K562 (cell line): ENCODE measurements around the gene AFF1. TPM values are rescaled to one million over a fixed set of nuclear protein-coding genes. Genes with fewer than 3 reads are reported as not detected.

ENCODE experiments used
- ARID2 ChIP-seq: fragments of 450-650 bp; IDR thresholded peaks from 2 replicates; pipeline ENCODE4 v1.6.1; 2017; ENCODE audit warnings: antibody characterized with exemption, mild to moderate bottlenecking
- CTBP1 ChIP-seq: fragments of 450-650 bp; IDR thresholded peaks from 2 replicates; pipeline ENCODE4 v1.6.1; 2016; ENCODE audit warnings: borderline replicate concordance
- EP300 ChIP-seq: IDR thresholded peaks from 2 replicates; pipeline ENCODE4 v1.6.1; 2012; ENCODE audit warnings: low read length, improper control_type of control experiment
- HDAC1 ChIP-seq, 2 experiments: fragments of 450-650 bp; IDR thresholded peaks; 2 replicates each; pipeline ENCODE4 v1.6.1; 2016 to 2017; ENCODE audit warnings: inconsistent platforms in 1 of 2, mild to moderate bottlenecking in 1 of 2, moderate library complexity in 1 of 2
- POU5F1 ChIP-seq: fragments of 150-350 bp; IDR thresholded peaks from 2 replicates; pipeline ENCODE4 v1.6.1; 2014; ENCODE audit warnings: borderline replicate concordance, low read length, low read depth, mild to moderate bottlenecking; ENCODE audit not compliant: partially characterized antibody
- SAFB ChIP-seq: fragments of 200-400 bp; formaldehyde crosslinking; IDR thresholded peaks from 2 replicates; pipeline ENCODE4 v1.6.1; 2017; ENCODE audit warnings: low read depth, low read length, borderline replicate concordance
- SMARCE1 ChIP-seq: fragments of 450-650 bp; IDR thresholded peaks from 2 replicates; pipeline ENCODE4 v1.7.1; 2016; ENCODE audit warnings: mild to moderate bottlenecking
- SOX6 ChIP-seq: fragments of 450-650 bp; IDR thresholded peaks from 2 replicates; pipeline ENCODE4 v1.6.1; 2014; ENCODE audit warnings: mild to moderate bottlenecking
- polyA plus RNA-seq, 8 experiments: library from polyadenylated mRNA; depleted of rRNA in 4 of 8; stranded (reverse) in 5 of 8; unstranded in 3 of 8; fragments of >200 nt; fragmentation: Nextera tagmentation in 2 of 8; fragmentation: Illumina TruSeq in 1 of 8; extraction: Ambion mirVana in 2 of 8; extraction: Trizol in 1 of 8; gene quantifications; 2 replicates each; pipeline versions ENCODE4 v1.2.1 to v1.2.3, GENCODE V29; 2011 to 2014; ENCODE audit warnings: inconsistent platforms in 1 of 8, missing spikeins in 1 of 8
- total RNA-seq, 7 experiments: library from RNA; depleted of rRNA in 6 of 7; stranded (reverse); fragments of >200 nt in 6 of 7; fragmentation: Illumina TruSeq in 2 of 7; extraction: Trizol in 2 of 7; gene quantifications; 2 replicates each; pipeline versions ENCODE4 v1.2.1 to v1.2.3, GENCODE V29; 2011 to 2021; ENCODE audit warnings: low replicate concordance in 1 of 7
- TF ChIP-seq, protein P1 (sequence below): fragments of 450-650 bp; IDR thresholded peaks from 2 replicates; pipeline ENCODE4 v1.6.1; 2016
- TF ChIP-seq, protein P2 (sequence below), 2 experiments: fragments of 450-650 bp; formaldehyde crosslinking in 1 of 2; IDR thresholded peaks; 2 replicates each; pipeline versions ENCODE4 v1.4.0 to v1.6.1; 2014 to 2020; ENCODE audit warnings: mild to moderate bottlenecking in 2 of 2, borderline replicate concordance in 1 of 2, low read depth in 1 of 2

The AFF1 gene
- total and polyA plus RNA-seq, 9 of the 15 experiments (the other 6 are each of a cell fraction or from before 2014, with no cell fraction given), result 4.1 to 47.5 (median 17.2) TPM

DNA sequence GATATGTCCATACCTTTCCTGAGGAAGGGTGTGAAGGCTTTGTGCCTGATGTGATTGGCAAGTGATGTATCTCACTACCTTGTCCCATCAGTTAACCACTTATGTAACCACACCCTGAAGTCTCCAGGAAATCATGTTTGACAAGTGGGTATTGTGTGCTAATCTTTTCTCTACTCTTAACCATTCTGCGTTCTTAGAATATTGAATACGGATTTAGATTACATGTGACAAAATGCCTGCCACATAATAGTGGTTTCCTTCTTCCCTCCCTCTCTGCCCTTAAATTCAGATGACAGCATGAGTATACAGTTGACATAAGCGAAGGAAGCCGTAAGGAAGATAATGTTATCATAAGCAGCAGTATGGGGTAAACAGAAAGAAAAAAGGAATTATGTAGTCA is 177.3 kb downstream of the AFF1 start (continued):
- TF ChIP-seq, protein P1, sequence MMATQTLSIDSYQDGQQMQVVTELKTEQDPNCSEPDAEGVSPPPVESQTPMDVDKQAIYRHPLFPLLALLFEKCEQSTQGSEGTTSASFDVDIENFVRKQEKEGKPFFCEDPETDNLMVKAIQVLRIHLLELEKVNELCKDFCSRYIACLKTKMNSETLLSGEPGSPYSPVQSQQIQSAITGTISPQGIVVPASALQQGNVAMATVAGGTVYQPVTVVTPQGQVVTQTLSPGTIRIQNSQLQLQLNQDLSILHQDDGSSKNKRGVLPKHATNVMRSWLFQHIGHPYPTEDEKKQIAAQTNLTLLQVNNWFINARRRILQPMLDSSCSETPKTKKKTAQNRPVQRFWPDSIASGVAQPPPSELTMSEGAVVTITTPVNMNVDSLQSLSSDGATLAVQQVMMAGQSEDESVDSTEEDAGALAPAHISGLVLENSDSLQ, result peak; percentile 45; the same call in 1 of the 2 replicates
- no peak for TF ChIP-seq ARID2
- TF ChIP-seq SAFB, result no peak
- TF ChIP-seq SOX6, result peak; percentile 72; the same call in 1 of the 2 replicates
- TF ChIP-seq, protein P2, sequence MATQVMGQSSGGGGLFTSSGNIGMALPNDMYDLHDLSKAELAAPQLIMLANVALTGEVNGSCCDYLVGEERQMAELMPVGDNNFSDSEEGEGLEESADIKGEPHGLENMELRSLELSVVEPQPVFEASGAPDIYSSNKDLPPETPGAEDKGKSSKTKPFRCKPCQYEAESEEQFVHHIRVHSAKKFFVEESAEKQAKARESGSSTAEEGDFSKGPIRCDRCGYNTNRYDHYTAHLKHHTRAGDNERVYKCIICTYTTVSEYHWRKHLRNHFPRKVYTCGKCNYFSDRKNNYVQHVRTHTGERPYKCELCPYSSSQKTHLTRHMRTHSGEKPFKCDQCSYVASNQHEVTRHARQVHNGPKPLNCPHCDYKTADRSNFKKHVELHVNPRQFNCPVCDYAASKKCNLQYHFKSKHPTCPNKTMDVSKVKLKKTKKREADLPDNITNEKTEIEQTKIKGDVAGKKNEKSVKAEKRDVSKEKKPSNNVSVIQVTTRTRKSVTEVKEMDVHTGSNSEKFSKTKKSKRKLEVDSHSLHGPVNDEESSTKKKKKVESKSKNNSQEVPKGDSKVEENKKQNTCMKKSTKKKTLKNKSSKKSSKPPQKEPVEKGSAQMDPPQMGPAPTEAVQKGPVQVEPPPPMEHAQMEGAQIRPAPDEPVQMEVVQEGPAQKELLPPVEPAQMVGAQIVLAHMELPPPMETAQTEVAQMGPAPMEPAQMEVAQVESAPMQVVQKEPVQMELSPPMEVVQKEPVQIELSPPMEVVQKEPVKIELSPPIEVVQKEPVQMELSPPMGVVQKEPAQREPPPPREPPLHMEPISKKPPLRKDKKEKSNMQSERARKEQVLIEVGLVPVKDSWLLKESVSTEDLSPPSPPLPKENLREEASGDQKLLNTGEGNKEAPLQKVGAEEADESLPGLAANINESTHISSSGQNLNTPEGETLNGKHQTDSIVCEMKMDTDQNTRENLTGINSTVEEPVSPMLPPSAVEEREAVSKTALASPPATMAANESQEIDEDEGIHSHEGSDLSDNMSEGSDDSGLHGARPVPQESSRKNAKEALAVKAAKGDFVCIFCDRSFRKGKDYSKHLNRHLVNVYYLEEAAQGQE (IDR thresholded peaks at IDR 0.05; ENCODE audit: borderline replicate concordance), result no peak
- TF ChIP-seq, protein P2 (CRISPR knock-in tag; IDR thresholded peaks at IDR 0.05; ENCODE audit: low read depth), result no peak
- TF ChIP-seq CTBP1, result no peak
- 0 out of 2 replicates have a peak, but pooled peaks have one; percentile 12 for TF ChIP-seq SMARCE1
- no peak for TF ChIP-seq POU5F1
- peak in 1 of 2 experiments; percentile 49; a peak in 1 of 4 replicates for TF ChIP-seq HDAC1 (IDR thresholded peaks at IDR 0.05)
- peak; percentile 25; the same call in 1 of the 2 replicates for TF ChIP-seq EP300
